Activated T-helper 1 cell treated with anti-CD3 and anti-CD28 coated beads, Interleukin-2, amount 50 U/mL, for 16 hours (primary cell): Measurements from ENCODE around the gene UAP1L1.
"Not testable (repeated sequence)": the region's sequence is repeated elsewhere in the genome, so short reads cannot be mapped to it uniquely, and the experiment has no call there.

Source experiments
- DNase-seq, 2 donors: peaks; one replicate each; pipeline ENCODE4 v3.0.0-alpha.2; 2020; ENCODE audit warnings: low read depth in 1 of 2, low spot score in 1 of 2

Gene UAP1L1

DNA sequence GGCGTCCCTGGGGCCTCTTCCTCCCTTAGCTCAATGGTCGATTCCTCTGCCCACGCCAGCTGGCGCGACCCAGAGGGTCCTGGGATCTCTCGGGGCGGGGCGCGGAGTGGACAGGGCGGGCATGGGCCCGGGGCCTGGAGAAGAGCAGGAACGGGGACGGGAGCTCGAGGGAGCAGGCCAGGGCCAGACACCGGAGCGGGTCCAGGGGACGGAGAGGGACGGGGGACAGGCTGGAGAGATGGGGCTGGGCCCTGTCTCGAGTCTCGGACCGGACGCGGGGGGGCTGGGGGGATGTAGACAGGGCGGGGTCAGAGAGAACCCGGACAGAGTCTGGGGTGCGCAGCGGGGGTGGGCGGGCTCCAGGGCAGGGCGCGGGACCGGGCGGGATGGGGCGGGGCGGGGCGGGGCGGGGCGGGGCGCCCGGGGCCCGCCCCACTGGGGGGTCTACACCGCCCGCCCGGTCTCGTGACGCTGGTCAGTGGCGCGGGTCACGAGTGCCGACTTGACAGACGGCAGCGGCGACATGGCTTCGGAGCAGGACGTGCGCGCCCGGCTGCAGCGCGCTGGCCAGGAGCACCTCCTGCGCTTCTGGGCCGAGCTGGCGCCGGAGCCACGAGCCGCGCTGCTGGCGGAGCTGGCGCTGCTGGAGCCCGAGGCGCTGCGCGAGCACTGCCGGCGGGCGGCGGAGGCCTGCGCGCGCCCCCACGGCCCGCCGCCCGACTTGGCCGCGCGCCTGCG lies at the start of gene UAP1L1:
TSS of gene UAP1L1 (plus strand) at position 508 of the 738 bp plus-strand sequence. CDS start at position 524, 16 bp downstream.
- no peak for DNase-seq

GRCh38 chr9:137028263-137029057 lies 48.9 kb upstream of the UAP1L1 start:
- peak; percentile 27 to 65 for DNase-seq

- DNase-seq, result peak; percentile 50 to 55
These were observed 48.0 kb upstream of the UAP1L1 start for GRCh38 chr9:137029058-137029936.

DNA sequence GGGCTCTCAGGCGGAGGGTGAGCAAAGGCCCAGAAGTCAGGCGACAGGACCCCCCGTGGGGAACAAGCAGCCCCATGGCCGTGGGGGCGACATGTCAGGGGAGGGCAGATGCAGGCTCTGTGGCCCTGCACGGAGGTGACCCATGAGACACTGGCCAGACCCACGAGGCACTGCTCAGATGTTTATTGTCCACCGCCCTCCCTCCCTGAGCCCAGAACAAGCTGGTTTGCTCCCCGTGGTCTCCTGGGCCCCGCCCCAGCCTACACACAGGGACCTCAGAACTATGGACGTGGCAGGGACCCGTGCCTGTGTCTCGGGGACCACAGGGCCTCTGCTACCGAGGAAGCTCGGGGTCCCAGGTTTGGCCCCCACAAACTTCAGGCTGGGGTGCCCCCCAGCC lies 47.3 kb upstream of the UAP1L1 start:
- DNase-seq, result no peak

GRCh38 chr9:137030538-137031527 lies 46.5 kb upstream of the UAP1L1 start:
- no peak for DNase-seq

DNA sequence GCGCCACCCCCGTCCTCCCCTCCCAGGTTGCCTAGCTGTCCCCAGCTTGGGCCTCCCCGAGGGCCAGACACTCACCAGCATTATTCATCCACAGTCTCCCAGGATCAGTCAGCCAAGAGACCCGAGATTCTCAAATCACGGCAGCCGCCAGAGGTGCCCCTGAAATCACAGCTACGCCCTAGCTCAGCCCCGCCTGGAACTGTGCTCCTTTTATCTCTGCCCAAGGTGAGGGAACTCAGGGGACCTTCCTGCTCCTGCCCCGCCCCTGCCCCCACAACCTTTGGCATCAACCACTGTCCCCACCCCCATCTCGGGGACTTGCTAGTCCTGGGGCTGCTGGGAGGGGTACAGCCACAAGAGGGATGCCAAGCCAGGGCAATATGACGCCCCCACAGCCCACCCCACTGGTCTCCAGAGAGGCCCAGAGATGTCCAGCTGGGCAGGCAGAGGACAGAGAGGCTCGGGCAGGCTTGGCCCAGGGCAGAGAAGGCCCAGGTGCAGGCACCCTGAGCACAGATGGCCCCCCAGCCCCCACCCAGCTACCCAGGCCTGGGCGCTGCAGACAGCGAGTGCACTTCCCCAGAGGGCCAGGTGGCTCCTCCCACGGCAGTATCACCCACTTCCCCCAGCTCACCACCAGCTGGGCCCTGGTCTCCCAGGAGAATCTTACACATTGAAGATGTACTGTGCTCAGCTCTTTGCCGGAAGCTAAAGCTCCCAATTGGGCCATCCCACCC lies 45.2 kb upstream of the UAP1L1 start, which contains the start of gene FUT7:
TSS of gene FUT7 (minus strand) at position 185 of the 737 bp plus-strand sequence. CDS start at position 88, 97 bp downstream.
- no peak for DNase-seq

DNA sequence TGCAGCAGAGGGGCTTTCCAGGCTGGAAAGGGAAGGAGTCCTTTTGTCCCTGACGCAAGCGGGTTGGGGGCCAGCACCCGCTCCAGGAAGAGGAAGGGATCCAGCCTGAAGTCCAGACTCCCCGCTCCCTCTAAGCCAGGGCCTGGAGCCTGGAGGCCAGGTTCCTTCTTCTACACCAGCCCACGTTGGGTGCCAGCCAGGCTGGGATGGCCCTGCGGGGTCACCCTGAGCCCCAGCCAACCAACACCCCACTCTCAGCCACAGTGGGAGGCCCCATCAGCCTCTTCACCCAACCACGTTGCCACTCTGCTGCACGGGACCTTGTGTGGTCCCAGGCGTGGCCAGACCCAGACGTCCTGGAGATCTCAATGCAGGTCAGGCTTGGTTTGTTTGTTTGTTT lies 44.5 kb upstream of the UAP1L1 start:
- DNase-seq, result no peak

- not testable (repeated sequence) for DNase-seq
These were observed 43.8 kb upstream of the UAP1L1 start for GRCh38 chr9:137033481-137033880.

DNA sequence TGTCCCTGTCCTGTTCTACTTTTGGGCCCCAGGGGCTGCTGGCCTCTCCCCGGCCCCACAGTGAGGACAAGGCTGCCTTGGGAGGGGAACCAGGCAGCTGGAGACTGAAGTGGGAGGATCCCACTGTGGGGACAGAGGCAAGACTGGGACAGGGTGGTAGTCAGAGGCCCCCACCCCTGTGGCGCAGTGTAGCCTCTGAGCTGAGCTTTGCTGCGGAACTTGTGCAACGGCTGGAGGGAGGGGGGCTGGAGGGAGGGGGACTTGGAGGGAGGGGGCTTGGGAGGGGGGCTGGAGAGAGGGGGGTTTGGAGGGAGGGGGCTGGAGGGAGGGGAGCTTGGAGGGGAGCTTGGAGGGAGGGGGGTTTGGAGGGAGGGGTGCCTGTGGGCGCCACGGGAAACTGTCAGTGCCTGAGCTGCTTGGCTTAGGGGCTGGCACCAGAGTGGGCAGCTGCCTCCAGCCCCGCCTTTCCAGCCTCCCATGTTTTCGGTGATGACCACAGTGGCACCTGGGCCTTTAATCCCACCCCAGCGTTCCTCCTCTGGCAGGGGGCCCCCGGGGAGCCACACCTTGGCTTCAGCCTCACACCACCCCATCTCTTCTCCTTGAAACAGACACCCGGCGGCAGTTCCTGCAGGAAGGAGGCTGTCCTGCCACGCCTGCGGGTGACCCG lies 43.1 kb upstream of the UAP1L1 start:
- DNase-seq, result no peak

- DNase-seq, result peak; percentile 75 to 79
These were observed 42.4 kb upstream of the UAP1L1 start for GRCh38 chr9:137034709-137035506.

DNA sequence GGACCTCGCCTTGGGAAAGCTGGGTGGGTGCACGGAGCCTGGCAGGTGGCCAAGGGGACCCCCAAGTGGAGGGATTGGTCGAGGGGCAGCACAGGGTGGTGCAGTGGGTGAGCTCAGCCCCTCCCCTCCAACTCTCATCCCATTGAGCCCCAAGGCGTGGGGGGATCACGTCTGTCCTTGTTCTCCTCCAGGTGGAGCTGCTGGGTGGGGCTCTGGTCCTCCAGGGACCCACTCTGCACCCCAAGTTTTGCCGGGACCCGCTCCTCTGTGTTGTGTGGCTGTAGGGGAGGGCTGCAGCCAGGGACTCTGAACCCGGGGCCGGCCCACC lies 41.8 kb upstream of the UAP1L1 start:
- DNase-seq, result no peak

- no peak for DNase-seq
These were observed 41.4 kb upstream of the UAP1L1 start for GRCh38 chr9:137035937-137036336.

- DNase-seq, result no peak
These were observed 40.3 kb upstream of the UAP1L1 start for GRCh38 chr9:137037035-137037434.

DNA sequence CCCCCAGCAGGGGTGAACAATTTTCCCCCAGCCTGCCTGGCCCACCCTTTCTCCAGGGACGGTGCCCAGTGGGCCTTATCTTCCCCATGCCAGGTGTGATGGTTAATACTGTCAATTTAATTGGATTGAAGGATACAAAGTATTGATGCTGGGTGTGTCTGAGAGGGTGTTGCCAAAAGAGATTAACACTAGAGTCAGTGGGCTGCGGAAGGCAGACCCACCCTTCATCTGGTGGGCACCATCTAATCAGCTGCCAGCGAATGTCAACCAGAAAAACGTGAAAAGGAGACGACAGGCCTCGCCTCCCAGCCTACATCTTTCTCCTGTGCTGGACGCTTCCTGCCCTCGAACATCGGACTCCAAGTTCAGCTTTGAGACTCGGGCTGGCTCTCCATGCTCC lies 39.8 kb upstream of the UAP1L1 start:
- DNase-seq, result no peak

DNA sequence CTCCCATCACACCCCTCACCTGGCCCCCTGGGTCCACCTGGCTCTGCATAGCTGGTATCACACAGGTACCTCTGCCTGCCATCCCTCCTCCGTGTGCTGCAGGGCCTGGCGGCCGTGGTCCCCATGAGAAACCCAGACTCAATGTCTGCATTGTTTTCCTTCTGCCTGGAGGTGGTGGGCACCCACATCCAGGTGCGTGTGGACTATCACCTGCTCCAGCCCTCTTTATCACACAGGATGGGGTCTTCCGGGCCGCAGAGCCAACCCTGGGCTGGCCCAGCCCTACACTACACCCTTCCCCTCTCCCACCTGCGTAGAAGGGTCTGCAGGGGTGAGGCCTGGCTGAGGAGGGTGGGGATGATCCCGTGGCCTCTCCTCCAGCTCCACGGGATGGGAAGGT lies 38.4 kb upstream of the UAP1L1 start:
- no peak for DNase-seq

- no peak for DNase-seq
These were observed 37.5 kb upstream of the UAP1L1 start for GRCh38 chr9:137039611-137040366.

GRCh38 chr9:137040568-137040967 lies 36.7 kb upstream of the UAP1L1 start:
- DNase-seq, result no peak
